GM12878 (cell line): ENCODE measurements around the gene PAX5.

Source experiments
- EP300 ChIP-seq, 2 experiments: fragments of 150-350 bp in 1 of 2; IDR thresholded peaks; 2 replicates each; pipeline ENCODE4 v1.6.1; 2011 to 2012; ENCODE audit warnings: low read depth in 2 of 2, low read length in 2 of 2, borderline replicate concordance in 1 of 2, improper control_type of control experiment in 1 of 2, inconsistent platforms in 1 of 2; ENCODE audit not compliant: control insufficient read depth in 1 of 2
- MEF2A ChIP-seq: IDR thresholded peaks from 2 replicates; pipeline ENCODE4 v1.6.1; 2011; ENCODE audit warnings: low read depth, mild to moderate bottlenecking, low read length, moderate library complexity; ENCODE audit not compliant: insufficient read depth

DNA sequence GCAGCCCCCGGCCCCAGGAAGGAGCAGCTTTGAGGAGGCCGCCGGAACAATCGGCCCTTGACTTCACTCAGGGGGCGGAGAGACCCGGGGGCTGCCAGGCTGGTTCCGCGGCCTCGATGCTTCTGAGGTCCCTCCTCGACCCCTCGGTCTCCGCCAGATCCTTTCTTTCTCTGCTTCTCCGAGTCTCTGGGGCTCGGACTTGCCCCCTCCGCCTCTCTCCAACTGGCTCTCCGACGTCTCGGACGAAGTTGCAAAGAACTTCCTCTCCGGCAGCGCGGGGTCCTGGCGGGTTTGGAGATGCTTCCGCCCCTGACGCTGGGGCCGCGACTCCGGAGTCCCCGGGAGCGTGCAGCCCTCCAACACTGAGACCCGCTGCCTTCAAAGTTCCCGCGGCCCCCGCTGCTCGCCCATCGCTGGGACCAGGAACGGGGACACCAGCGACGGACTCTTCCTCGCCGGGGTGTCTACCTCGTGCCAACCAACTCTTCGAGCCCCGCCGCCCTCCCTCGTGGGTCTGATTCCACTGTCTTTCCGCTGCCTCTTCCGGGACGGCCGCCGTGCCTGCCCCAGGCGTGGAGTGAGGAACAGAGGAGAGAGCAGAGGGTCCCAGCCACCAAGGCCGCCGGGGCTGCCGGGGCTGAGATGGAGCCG lies 7.0 kb downstream of the PAX5 start:
- TF ChIP-seq EP300 (IDR thresholded peaks at IDR 0.05; ENCODE audit: borderline replicate concordance in 1 of 2, control insufficient read depth in 1 of 2, low read depth in 2 of 2, low read length in 2 of 2) = no peak
- no peak for TF ChIP-seq MEF2A
